Trophoblast cell (in vitro differentiated cells and primary cell): Measurements from ENCODE around the gene DZIP1L.

Source experiments
- DNase-seq, 2 donors: peaks; one replicate each; pipeline ENCODE4 v3.0.0-alpha.2; 2016
- H2AFZ ChIP-seq: 2 replicates; pipeline ENCODE4 v1.6.1; 2013; ENCODE audit warnings: low read length, moderate library complexity, mild to moderate bottlenecking; ENCODE audit not compliant: insufficient read depth, poor library complexity
- H2AK5ac ChIP-seq: 2 replicates; pipeline ENCODE4 v1.6.1; 2013; ENCODE audit warnings: mild to moderate bottlenecking, low read length
- H2BK120ac ChIP-seq: 2 replicates; pipeline ENCODE4 v1.6.1; 2013; ENCODE audit warnings: low read length, mild to moderate bottlenecking, moderate library complexity; ENCODE audit not compliant: insufficient read depth, poor library complexity
- H2BK12ac ChIP-seq: 2 replicates; pipeline ENCODE4 v1.6.1; 2013; ENCODE audit warnings: mild to moderate bottlenecking, low read length, moderate library complexity
- H2BK5ac ChIP-seq: 2 replicates; pipeline ENCODE4 v1.6.1; 2013; ENCODE audit warnings: low read length, low read depth, moderate library complexity, mild to moderate bottlenecking; ENCODE audit not compliant: poor library complexity
- H3K14ac ChIP-seq: 2 replicates; pipeline ENCODE4 v1.6.1; 2013; ENCODE audit warnings: mild to moderate bottlenecking, low read length
- H3K18ac ChIP-seq: 2 replicates; pipeline ENCODE4 v1.6.1; 2013; ENCODE audit warnings: mild to moderate bottlenecking, low read length
- H3K23ac ChIP-seq: 2 replicates; pipeline ENCODE4 v1.6.1; 2013; ENCODE audit warnings: low read length
- H3K27ac ChIP-seq: 2 replicates; pipeline ENCODE4 v1.5.1; 2013; ENCODE audit warnings: low read depth, mild to moderate bottlenecking, inconsistent platforms, low read length, moderate library complexity
- H3K27me3 ChIP-seq: 2 replicates; pipeline ENCODE4 v1.6.1; 2013; ENCODE audit warnings: inconsistent platforms, mild to moderate bottlenecking, low read length, moderate library complexity; ENCODE audit not compliant: insufficient read depth
- H3K36me3 ChIP-seq, 2 experiments: 1 replicate in 1 of 2; 2 replicates in 1 of 2; pipeline ENCODE4 v1.6.1; 2013; ENCODE audit warnings: low read length in 2 of 2, mild to moderate bottlenecking in 2 of 2, moderate library complexity in 1 of 2; ENCODE audit not compliant: insufficient read depth in 2 of 2, control insufficient read depth in 1 of 2
- H3K4ac ChIP-seq: 2 replicates; pipeline ENCODE4 v1.6.1; 2013; ENCODE audit warnings: low read depth, mild to moderate bottlenecking, low read length, moderate library complexity
- H3K4me1 ChIP-seq, 2 experiments: 1 replicate in 1 of 2; 2 replicates in 1 of 2; pipeline ENCODE4 v1.6.1; 2013; ENCODE audit warnings: low read length in 2 of 2, mild to moderate bottlenecking in 2 of 2, moderate library complexity in 1 of 2; ENCODE audit not compliant: insufficient read depth in 2 of 2, control insufficient read depth in 1 of 2
- H3K4me2 ChIP-seq: 2 replicates; pipeline ENCODE4 v1.6.1; 2013; ENCODE audit warnings: inconsistent platforms, mild to moderate bottlenecking, low read length, moderate library complexity
- H3K4me3 ChIP-seq: 2 replicates; pipeline ENCODE4 v1.5.1; 2013; ENCODE audit warnings: mild to moderate bottlenecking, low read depth, low read length, inconsistent platforms
- H3K79me1 ChIP-seq: one replicate; pipeline ENCODE4 v1.6.1; 2013; ENCODE audit warnings: low read length
- H3K79me2 ChIP-seq: 2 replicates; pipeline ENCODE4 v1.6.1; 2013; ENCODE audit warnings: low read length, mild to moderate bottlenecking; ENCODE audit not compliant: control insufficient read depth, insufficient read depth, poor library complexity
- H3K9ac ChIP-seq: 2 replicates; pipeline ENCODE4 v1.6.1; 2013; ENCODE audit warnings: mild to moderate bottlenecking, low read length
- H3K9me3 ChIP-seq: 2 replicates; pipeline ENCODE4 v1.6.1; 2013; ENCODE audit warnings: low read depth, mild to moderate bottlenecking, control low read depth, inconsistent platforms, low read length; ENCODE audit not compliant: insufficient read depth
- H4K12ac ChIP-seq: 2 replicates; pipeline ENCODE4 v1.6.1; 2013; ENCODE audit warnings: low read depth, mild to moderate bottlenecking, low read length, moderate library complexity
- H4K8ac ChIP-seq: 2 replicates; pipeline ENCODE4 v1.6.1; 2013; ENCODE audit warnings: low read depth, mild to moderate bottlenecking, low read length, moderate library complexity
- H4K91ac ChIP-seq: one replicate; pipeline ENCODE4 v1.6.1; 2013; ENCODE audit warnings: low read depth, mild to moderate bottlenecking, low read length, moderate library complexity
- WGBS: extraction: QIAGEN DNeasy Blood & Tissue Kit; methylation state at CpG from one replicate; pipeline ENCODE4 v1.1.7; 2013; ENCODE audit warnings: missing lambda C conversion rate; ENCODE audit not compliant: insufficient read length, insufficient coverage; ENCODE audit errors: extremely low coverage; 5-methylcytosine and 5-hydroxymethylcytosine counted together

The DZIP1L gene

GRCh38 chr3:138113326-138113725 is 2.1 kb downstream of the DZIP1L start:
- no peak overlapping the region for H3K18ac ChIP-seq
- H2BK5ac ChIP-seq: no peak overlapping the region
- H3K79me1 ChIP-seq: peaks cover 7% of the 10 kb centered on the region

GRCh38 chr3:138112362-138112761 is 3.0 kb downstream of the DZIP1L start:
- no peak overlapping the region for H3K9ac ChIP-seq
- peak in 1 of 2 donors; percentile 24 for DNase-seq
- H2BK12ac ChIP-seq: no peak overlapping the region
- no peak overlapping the region for H2BK120ac ChIP-seq
- H2BK5ac ChIP-seq: no peak overlapping the region
- no peaks in the 10 kb centered on the region for H3K27me3 ChIP-seq
- no peak overlapping the region for H3K4ac ChIP-seq
- no peak overlapping the region for H4K8ac ChIP-seq
- H3K4me3 ChIP-seq: no peak overlapping the region
- no peak overlapping the region for H3K23ac ChIP-seq
- no peaks in the 10 kb centered on the region for H3K36me3 ChIP-seq
- WGBS: no CpG with 5 or more reads among the region's 8 CpGs
- H2AK5ac ChIP-seq: no peak overlapping the region
- H3K14ac ChIP-seq: no peak overlapping the region
- peaks cover 4 to 5% of the 10 kb centered on the region in 2 experiments for H3K4me1 ChIP-seq
- no peak overlapping the region for H4K12ac ChIP-seq
- H4K91ac ChIP-seq: no peak overlapping the region
- no peak overlapping the region for H3K4me2 ChIP-seq
- H3K27ac ChIP-seq: no peak overlapping the region
- H2AFZ ChIP-seq: no peak overlapping the region
- H3K79me2 ChIP-seq: peaks cover 2% of the 10 kb centered on the region
- H3K9me3 ChIP-seq: peaks cover 1% of the 10 kb centered on the region
- no peak overlapping the region for H3K18ac ChIP-seq
- peaks cover 7% of the 10 kb centered on the region for H3K79me1 ChIP-seq

More at GRCh38 chr3:138113326-138113725, 2.1 kb downstream of the DZIP1L start:
- Histone ChIP-seq H2AK5ac (no peak overlapping the region), H3K36me3 (no peaks in the 10 kb centered on the region), H2BK120ac (no peak overlapping the region), H3K79me2 (peaks cover 2% of the 10 kb centered on the region), H3K27me3 (no peaks in the 10 kb centered on the region), H2BK12ac (no peak overlapping the region), H3K23ac (no peak overlapping the region), H3K4ac (no peak overlapping the region), H3K27ac (no peak overlapping the region), H3K14ac (no peak overlapping the region), H3K4me2 (no peak overlapping the region), H4K12ac (no peak overlapping the region), H3K4me3 (no peak overlapping the region), H4K91ac (no peak overlapping the region), H2AFZ (no peak overlapping the region), H3K4me1 (peaks cover 4 to 5% of the 10 kb centered on the region in 2 experiments), H3K9me3 (no peaks in the 10 kb centered on the region), H4K8ac (no peak overlapping the region), H3K9ac (no peak overlapping the region)
- no peak for DNase-seq
- WGBS: no CpG with 5 or more reads among the region's 1 CpG

- Histone ChIP-seq H4K91ac (no peak overlapping the region), H3K36me3 (peaks cover 3 to 7% of the 10 kb centered on the region in 2 experiments), H3K14ac (no peak overlapping the region), H2BK120ac (no peak overlapping the region), H3K4me3 (no peak overlapping the region), H3K79me1 (no peaks in the 10 kb centered on the region), H2BK12ac (no peak overlapping the region), H2AK5ac (no peak overlapping the region), H2BK5ac (no peak overlapping the region), H3K4me1 (no peaks in the 10 kb centered on the region), H3K9ac (no peak overlapping the region), H3K27ac (no peak overlapping the region), H2AFZ (no peak overlapping the region), H3K79me2 (no peaks in the 10 kb centered on the region), H3K18ac (no peak overlapping the region), H3K23ac (no peak overlapping the region), H4K8ac (no peak overlapping the region), H3K27me3 (no peaks in the 10 kb centered on the region), H4K12ac (no peak overlapping the region), H3K4ac (no peak overlapping the region), H3K9me3 (peaks cover 1% of the 10 kb centered on the region), H3K4me2 (no peak overlapping the region)
- DNase-seq: no peak
- WGBS: no CpG with 5 or more reads among the region's 1 CpG
Measured at GRCh38 chr3:138105598-138105997, 9.8 kb downstream of the DZIP1L start.

GRCh38 chr3:138103466-138103865 is 11.9 kb downstream of the DZIP1L start:
- Histone ChIP-seq H3K4me2 (no peak overlapping the region), H3K27me3 (no peaks in the 10 kb centered on the region), H3K4ac (no peak overlapping the region), H2BK5ac (no peak overlapping the region), H3K27ac (no peak overlapping the region), H2BK12ac (no peak overlapping the region), H2AFZ (no peak overlapping the region), H3K79me2 (no peaks in the 10 kb centered on the region), H3K79me1 (no peaks in the 10 kb centered on the region), H3K23ac (no peak overlapping the region), H3K9ac (no peak overlapping the region), H4K8ac (no peak overlapping the region), H3K9me3 (peaks cover 1% of the 10 kb centered on the region), H2AK5ac (no peak overlapping the region), H4K91ac (no peak overlapping the region), H3K4me1 (no peaks in the 10 kb centered on the region), H2BK120ac (no peak overlapping the region), H3K14ac (no peak overlapping the region), H3K4me3 (no peak overlapping the region), H4K12ac (no peak overlapping the region), H3K36me3 (peaks cover 3 to 8% of the 10 kb centered on the region in 2 experiments), H3K18ac (no peak overlapping the region)
- DNase-seq: no peak
- WGBS: no CpG with 5 or more reads among the region's 19 CpGs
